ENCODE data around the gene ACIN1. TPM values are rescaled to one million over a fixed set of nuclear protein-coding genes. Genes with fewer than 3 reads are reported as not detected.

ACIN1 gene
- total and polyA plus RNA-seq, 2 of the 13 experiments (the other 11 are each of a cell fraction or from before 2014, with no cell fraction given): 165 to 183 TPM

- TF ChIP-seq NFAT5 (CRISPR knock-in tag; IDR thresholded peaks at IDR 0.05) (0 out of 2 replicates have a peak, but pooled peaks have one; percentile 22), RBM22 (optimal IDR thresholded peaks at IDR 0.05; ENCODE audit: low read length) (peak; percentile 100), ZNF766 (CRISPR knock-in tag; IDR thresholded peaks at IDR 0.05; ENCODE audit: borderline replicate concordance) (no peak), SPEN (CRISPR knock-in tag; IDR thresholded peaks at IDR 0.05; ENCODE audit: low read depth) (peak; percentile 85; the same call in 1 of the 2 replicates), HCFC1 (IDR thresholded peaks at IDR 0.05; ENCODE audit: low read depth, low read length) (0 out of 2 replicates have a peak, but pooled peaks have one; percentile 17), ZNF589 (CRISPR knock-in tag; conservative IDR thresholded peaks at IDR 0.05) (no peak), IRF2 (CRISPR knock-in tag; IDR thresholded peaks at IDR 0.05) (peak; percentile 87), ZNF274 (CRISPR knock-in tag; IDR thresholded peaks at IDR 0.05) (peak; percentile 22; the same call in 1 of the 2 replicates), PRMT3 (CRISPR knock-in tag; IDR thresholded peaks at IDR 0.05; ENCODE audit: borderline replicate concordance, low read depth) (no peak; the same call in 1 of the 2 replicates), ZNF564 (CRISPR knock-in tag; IDR thresholded peaks at IDR 0.05) (peak; percentile 59; the same call in 1 of the 2 replicates), KLF9 (CRISPR knock-in tag; IDR thresholded peaks at IDR 0.05; ENCODE audit: low read depth) (0 out of 2 replicates have a peak, but pooled peaks have one; percentile 48), ZNF331 (CRISPR knock-in tag; IDR thresholded peaks at IDR 0.05) (peak; percentile 91), SMARCC2 (IDR thresholded peaks at IDR 0.05) (no peak), ZFP36L2 (CRISPR knock-in tag; IDR thresholded peaks at IDR 0.05) (peak; percentile 28; the same call in 1 of the 2 replicates)
- TF ChIP-seq, protein P1, sequence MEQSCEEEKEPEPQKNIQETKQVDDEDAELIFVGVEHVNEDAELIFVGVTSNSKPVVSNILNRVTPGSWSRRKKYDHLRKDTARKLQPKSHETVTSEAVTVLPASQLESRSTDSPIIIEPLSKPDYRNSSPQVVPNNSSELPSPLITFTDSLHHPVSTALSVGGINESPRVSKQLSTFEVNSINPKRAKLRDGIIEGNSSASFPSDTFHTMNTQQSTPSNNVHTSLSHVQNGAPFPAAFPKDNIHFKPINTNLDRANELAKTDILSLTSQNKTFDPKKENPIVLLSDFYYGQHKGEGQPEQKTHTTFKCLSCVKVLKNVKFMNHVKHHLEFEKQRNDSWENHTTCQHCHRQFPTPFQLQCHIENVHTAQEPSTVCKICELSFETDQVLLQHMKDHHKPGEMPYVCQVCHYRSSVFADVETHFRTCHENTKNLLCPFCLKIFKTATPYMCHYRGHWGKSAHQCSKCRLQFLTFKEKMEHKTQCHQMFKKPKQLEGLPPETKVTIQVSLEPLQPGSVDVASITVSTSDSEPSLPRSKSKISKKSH (CRISPR knock-in tag; IDR thresholded peaks at IDR 0.05; ENCODE audit: borderline replicate concordance): peak; percentile 94
- TF ChIP-seq, protein P2, sequence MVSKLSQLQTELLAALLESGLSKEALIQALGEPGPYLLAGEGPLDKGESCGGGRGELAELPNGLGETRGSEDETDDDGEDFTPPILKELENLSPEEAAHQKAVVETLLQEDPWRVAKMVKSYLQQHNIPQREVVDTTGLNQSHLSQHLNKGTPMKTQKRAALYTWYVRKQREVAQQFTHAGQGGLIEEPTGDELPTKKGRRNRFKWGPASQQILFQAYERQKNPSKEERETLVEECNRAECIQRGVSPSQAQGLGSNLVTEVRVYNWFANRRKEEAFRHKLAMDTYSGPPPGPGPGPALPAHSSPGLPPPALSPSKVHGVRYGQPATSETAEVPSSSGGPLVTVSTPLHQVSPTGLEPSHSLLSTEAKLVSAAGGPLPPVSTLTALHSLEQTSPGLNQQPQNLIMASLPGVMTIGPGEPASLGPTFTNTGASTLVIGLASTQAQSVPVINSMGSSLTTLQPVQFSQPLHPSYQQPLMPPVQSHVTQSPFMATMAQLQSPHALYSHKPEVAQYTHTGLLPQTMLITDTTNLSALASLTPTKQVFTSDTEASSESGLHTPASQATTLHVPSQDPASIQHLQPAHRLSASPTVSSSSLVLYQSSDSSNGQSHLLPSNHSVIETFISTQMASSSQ (IDR thresholded peaks at IDR 0.05; ENCODE audit: low read depth): peak; percentile 37; the same call in 1 of the 2 replicates
- TF ChIP-seq, protein P2 (CRISPR knock-in tag; IDR thresholded peaks at IDR 0.05; ENCODE audit: borderline replicate concordance): peak; percentile 61; the same call in 1 of the 2 replicates
Measured at GRCh38 chr14:23071244-23071920, 23.6 kb downstream of the ACIN1 start (continued).

Data from HepG2 (cell line).